A549 (cell line): ENCODE data around the gene C20orf141. TPM values are rescaled to one million over a fixed set of nuclear protein-coding genes. Genes with fewer than 3 reads are reported as not detected.

Experiments
- ATAC-seq, 2 experiments: fragments of 200-7000 bp in 1 of 2; fragments of >200 bp in 1 of 2; cut with Nextera tagmentation in 1 of 2; cut with Tn5 transposase in 1 of 2; 3 replicates each; pipeline versions ENCODE4 v1.8.0 to v1.9.1; 2018 to 2020; ENCODE audit warnings: mild to moderate bottlenecking in 1 of 2, moderate library complexity in 1 of 2
- CTCF ChIA-PET: fragments of 300-600 bp; sonication (Branson Sonifier 250); formaldehyde crosslinking; extraction: SDS; loops from one replicate; lab custom pipeline; 2021; ENCODE audit warnings: antibody characterized with exemption, inconsistent platforms; lab: Yijun Ruan, JAX
- POLR2A ChIA-PET: fragments of 350-600 bp; formaldehyde crosslinking; extraction: SDS; loops from one replicate; lab custom pipeline; 2021; ENCODE audit warnings: antibody characterized with exemption, inconsistent platforms; lab: Yijun Ruan, JAX
- DNase-seq, 2 experiments: peaks; one replicate each; pipeline versions ENCODE4 v3.0.0 to v3.0.0-alpha.2; 2011 to 2016; ENCODE audit warnings: low read depth in 1 of 2, low spot score in 1 of 2
- FAIRE-seq: peaks from 2 replicates; lab custom pipeline; 2011; peaks lifted over from hg19 to GRCh38; lab: Jason Lieb, UNC
- H3K27ac ChIP-seq, 2 experiments: fragments of >200 bp; sonication (Bioruptor Twin); formaldehyde crosslinking; 3 replicates each; pipeline ENCODE4 v1.5.1; 2016 to 2017
- H3K4me1 ChIP-seq: fragments of >200 bp; sonication (Bioruptor Twin); formaldehyde crosslinking; 3 replicates; pipeline ENCODE4 v1.6.1; 2016
- H3K4me2 ChIP-seq: fragments of >200 bp; sonication (Bioruptor Twin); formaldehyde crosslinking; 3 replicates; pipeline ENCODE4 v1.6.1; 2016
- H3K4me3 ChIP-seq: fragments of >200 bp; sonication (Bioruptor Twin); formaldehyde crosslinking; 3 replicates; pipeline ENCODE4 v1.5.1; 2016
- H3K9me3 ChIP-seq: fragments of >200 bp; sonication (Bioruptor Twin); formaldehyde crosslinking; 3 replicates; pipeline ENCODE4 v1.6.1; 2016
- BCL3 ChIP-seq: fragments of >200 bp; sonication (Bioruptor Twin); formaldehyde crosslinking; IDR thresholded peaks from 3 replicates; pipeline ENCODE4 v1.6.1; 2016
- CEBPB ChIP-seq, 2 experiments: fragments of >200 bp in 1 of 2; sonication (Bioruptor Twin) in 1 of 2; formaldehyde crosslinking in 1 of 2; IDR thresholded peaks; 2 replicates each; pipeline ENCODE4 v1.6.1; 2012 to 2016
- CHD4 ChIP-seq: fragments of 200-600 bp; sonication (generic); IDR thresholded peaks from 2 replicates; pipeline ENCODE4 v1.6.1; 2016; ENCODE audit warnings: antibody characterized with exemption, mild to moderate bottlenecking, borderline replicate concordance
- CTCF ChIP-seq: fragments of >200 bp; sonication (Bioruptor Twin); formaldehyde crosslinking; IDR thresholded peaks from 3 replicates; pipeline ENCODE4 v1.5.1; 2016
- E2F6 ChIP-seq: IDR thresholded peaks from 2 replicates; pipeline ENCODE4 v1.6.1; 2012; ENCODE audit warnings: low read depth, borderline replicate concordance
- EP300 ChIP-seq, 2 experiments: fragments of >200 bp; sonication (Bioruptor Twin); formaldehyde crosslinking; IDR thresholded peaks; 2 replicates in 1 of 2; 3 replicates in 1 of 2; pipeline ENCODE4 v1.6.1; 2016 to 2017
- ESRRA ChIP-seq: fragments of 150-350 bp; IDR thresholded peaks from 2 replicates; pipeline ENCODE4 v1.6.1; 2014; ENCODE audit warnings: mild to moderate bottlenecking, low read length, borderline replicate concordance
- FOSB ChIP-seq: fragments of 250-450 bp; sonication (Bioruptor Pico); IDR thresholded peaks from 2 replicates; pipeline ENCODE4 v1.5.0; 2020; ENCODE audit warnings: mild to moderate bottlenecking, moderate library complexity
- FOSL2 ChIP-seq, 2 experiments: fragments of 450-650 bp in 1 of 2; fragments of >200 bp in 1 of 2; sonication (Bioruptor Twin) in 1 of 2; formaldehyde crosslinking; IDR thresholded peaks; 2 replicates each; pipeline versions ENCODE4 v1.5.0 to v1.6.1; 2016 to 2020; ENCODE audit warnings: mild to moderate bottlenecking in 1 of 2, moderate library complexity in 1 of 2
- HDAC2 ChIP-seq: fragments of 200-600 bp; sonication (generic); IDR thresholded peaks from 2 replicates; pipeline ENCODE4 v1.6.1; 2016
- HES2 ChIP-seq: fragments of >200 bp; sonication (Bioruptor Twin); formaldehyde crosslinking; IDR thresholded peaks from 2 replicates; pipeline ENCODE4 v1.6.1; 2016
- HOXA7 ChIP-seq: fragments of 250-450 bp; sonication (Bioruptor Pico); IDR thresholded peaks from 2 replicates; pipeline ENCODE4 v1.5.0; 2020; ENCODE audit warnings: mild to moderate bottlenecking, moderate library complexity
- HOXB5 ChIP-seq: fragments of 250-450 bp; sonication (Bioruptor Pico); IDR thresholded peaks from 2 replicates; pipeline ENCODE4 v1.5.0; 2020; ENCODE audit warnings: mild to moderate bottlenecking, moderate library complexity
- NR3C1 ChIP-seq: fragments of >200 bp; sonication (Bioruptor Twin); formaldehyde crosslinking; IDR thresholded peaks from 3 replicates; pipeline ENCODE4 v1.6.1; 2017
- RARB ChIP-seq: fragments of 250-450 bp; sonication (Bioruptor Pico); IDR thresholded peaks from 2 replicates; pipeline ENCODE4 v1.8.0; 2021; ENCODE audit warnings: mild to moderate bottlenecking, moderate library complexity
- RCOR1 ChIP-seq: fragments of 150-350 bp; IDR thresholded peaks from 2 replicates; pipeline ENCODE4 v1.6.1; 2014; ENCODE audit warnings: antibody characterized with exemption, low read length, low read depth
- REST ChIP-seq: fragments of 200-600 bp; sonication (generic); IDR thresholded peaks from 2 replicates; pipeline ENCODE4 v1.6.1; 2016; ENCODE audit warnings: antibody characterized with exemption, mild to moderate bottlenecking, moderate library complexity
- SREBF2 ChIP-seq: fragments of 450-650 bp; IDR thresholded peaks from 2 replicates; pipeline ENCODE4 v1.6.1; 2014; ENCODE audit warnings: mild to moderate bottlenecking, moderate library complexity
- TP53 ChIP-seq: fragments of 250-450 bp; sonication (Bioruptor Pico); IDR thresholded peaks from 2 replicates; pipeline ENCODE4 v1.5.0; 2021; ENCODE audit warnings: mild to moderate bottlenecking, moderate library complexity
- WGBS: methylation state at CpG from one replicate; pipeline ENCODE4 v1.1.6; 2017; ENCODE audit errors: missing lambda C conversion rate; 5-methylcytosine and 5-hydroxymethylcytosine counted together
- polyA plus RNA-seq, 4 experiments: library from polyadenylated mRNA; depleted of rRNA in 3 of 4; stranded (reverse); fragments of >200 nt; fragmentation: RNase III in 1 of 4; extraction: RNeasy Plus Mini Kit Qiagen cat#74134 plus additional on column Dnase treatment in 1 of 4; gene quantifications; 2 replicates in 3 of 4; 3 replicates in 1 of 4; pipeline ENCODE4 v1.2.3, GENCODE V29; 2011 to 2017

C20orf141 gene
- polyA plus RNA-seq, 2 of the 4 experiments (the other 2 are of a cell fraction) = 0.16 to 0.56 TPM

- ChIA-PET POLR2A (no interaction called here), CTCF (interaction anchor here (0.5 to 3.7 kb wide), 9 partner anchors 12 to 132 kb away, joined by 3 to 16 read pairs (median 6); partner anchors contain the start of gene CPXM1)
- TF ChIP-seq RARB (CRISPR knock-in tag) (no peak), CTCF (no peak), FOSL2 (IDR thresholded peaks at IDR 0.05) (no peak), FOSL2 (CRISPR knock-in tag; IDR thresholded peaks at IDR 0.05) (no peak), FOSB (CRISPR knock-in tag) (no peak), REST (no peak), NR3C1 (no peak), E2F6 (no peak), RCOR1 (no peak), HOXA7 (CRISPR knock-in tag) (no peak), SREBF2 (no peak), EP300 (IDR thresholded peaks at IDR 0.05) (no peak), HES2 (no peak), TP53 (CRISPR knock-in tag) (no peak), HOXB5 (CRISPR knock-in tag) (no peak), BCL3 (no peak), ESRRA (no peak)
- no peak overlapping the region for H3K27ac ChIP-seq
- ATAC-seq (no peak), FAIRE-seq (peak; percentile 43), DNase-seq (no peak)
- H3K4me3 ChIP-seq = no peak overlapping the region
- 60% methylated on average over 3 of the region's 3 CpGs for WGBS
- H3K9me3 ChIP-seq = peaks cover 6% of the 10 kb centered on the region
- H3K4me1 ChIP-seq = no peaks in the 10 kb centered on the region
- H3K4me2 ChIP-seq = no peak overlapping the region
Measured at GRCh38 chr20:2775139-2775538, 39.6 kb upstream of the C20orf141 start.

GRCh38 chr20:2778602-2779321, 36.0 kb upstream of the C20orf141 start:
- TF ChIP-seq HDAC2 (no peak), CEBPB (IDR thresholded peaks at IDR 0.05) (no peak), CHD4 (no peak)
- no peak for FAIRE-seq
- Histone ChIP-seq H3K4me2 (no peak overlapping the region), H3K4me3 (no peak overlapping the region), H3K9me3 (peaks cover 6% of the 10 kb centered on the region), H3K27ac (no peak overlapping the region), H3K4me1 (0 out of 3 replicates have a peak, but pooled peaks cover 3% of the 10 kb centered on the region)
- no peak for DNase-seq
- ChIA-PET POLR2A (no interaction called here), CTCF (interaction anchor here (3.3 to 3.7 kb wide), 2 partner anchors 23 to 26 kb away, joined by 14 to 16 read pairs; no protein-coding TSS in a partner anchor)
- 61% methylated on average over 10 of the region's 10 CpGs for WGBS
- ATAC-seq = no peak
